Neural progenitor cell (in vitro differentiated cells): Measurements from ENCODE around the gene EEF1G.

Experiments used
- EZH2 ChIP-seq: fragments of 200-600 bp; sonication (generic); IDR thresholded peaks from 2 replicates; pipeline ENCODE4 v1.6.1; 2017; ENCODE audit warnings: antibody characterized with exemption, mild to moderate bottlenecking, moderate library complexity
- EZH2phosphoT487 ChIP-seq: fragments of 200-600 bp; sonication (generic); IDR thresholded peaks from 2 replicates; pipeline ENCODE4 v1.6.1; 2017; ENCODE audit warnings: antibody characterized with exemption
- TF ChIP-seq, protein P1 (sequence below): fragments of 200-600 bp; sonication (generic); IDR thresholded peaks from 2 replicates; pipeline ENCODE4 v1.5.1; 2017; ENCODE audit warnings: antibody characterized with exemption, mild to moderate bottlenecking

DNA sequence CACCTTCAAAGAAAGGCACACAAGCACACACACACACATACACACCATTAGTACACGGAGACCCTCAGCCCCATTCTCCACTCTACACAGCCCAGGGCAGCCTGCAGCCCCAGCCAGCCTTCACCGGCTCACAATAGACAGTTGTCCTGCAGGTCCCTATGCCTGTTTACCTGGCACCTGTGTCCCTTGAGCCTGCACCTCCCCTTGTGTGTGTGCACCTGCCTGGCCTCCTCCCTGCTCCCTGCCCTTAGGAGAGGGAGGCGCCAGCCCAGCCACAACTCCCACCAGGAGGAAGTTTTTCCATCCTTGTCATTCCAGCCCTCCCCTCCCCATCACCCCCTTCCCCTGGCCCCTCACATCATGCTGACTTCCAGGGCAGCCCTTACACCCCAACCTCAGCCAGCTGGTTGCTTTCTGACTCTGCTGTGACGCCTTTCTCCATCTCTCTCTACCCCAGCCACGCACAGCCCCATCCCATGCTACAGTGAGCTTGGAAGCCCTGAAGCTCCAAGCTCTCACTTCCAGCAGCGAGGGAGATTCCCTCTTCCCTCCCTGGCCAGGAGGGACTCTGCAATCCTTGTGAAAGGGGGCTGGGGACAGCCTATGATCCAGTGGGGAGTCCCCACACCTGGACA is 31.5 kb downstream of the EEF1G start:
- TF ChIP-seq, protein P1, sequence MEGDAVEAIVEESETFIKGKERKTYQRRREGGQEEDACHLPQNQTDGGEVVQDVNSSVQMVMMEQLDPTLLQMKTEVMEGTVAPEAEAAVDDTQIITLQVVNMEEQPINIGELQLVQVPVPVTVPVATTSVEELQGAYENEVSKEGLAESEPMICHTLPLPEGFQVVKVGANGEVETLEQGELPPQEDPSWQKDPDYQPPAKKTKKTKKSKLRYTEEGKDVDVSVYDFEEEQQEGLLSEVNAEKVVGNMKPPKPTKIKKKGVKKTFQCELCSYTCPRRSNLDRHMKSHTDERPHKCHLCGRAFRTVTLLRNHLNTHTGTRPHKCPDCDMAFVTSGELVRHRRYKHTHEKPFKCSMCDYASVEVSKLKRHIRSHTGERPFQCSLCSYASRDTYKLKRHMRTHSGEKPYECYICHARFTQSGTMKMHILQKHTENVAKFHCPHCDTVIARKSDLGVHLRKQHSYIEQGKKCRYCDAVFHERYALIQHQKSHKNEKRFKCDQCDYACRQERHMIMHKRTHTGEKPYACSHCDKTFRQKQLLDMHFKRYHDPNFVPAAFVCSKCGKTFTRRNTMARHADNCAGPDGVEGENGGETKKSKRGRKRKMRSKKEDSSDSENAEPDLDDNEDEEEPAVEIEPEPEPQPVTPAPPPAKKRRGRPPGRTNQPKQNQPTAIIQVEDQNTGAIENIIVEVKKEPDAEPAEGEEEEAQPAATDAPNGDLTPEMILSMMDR: no peak
- TF ChIP-seq EZH2 (no peak), EZH2phosphoT487 (no peak)
